Measurements from ENCODE around the gene KLHL17. TPM values are rescaled to one million over a fixed set of nuclear protein-coding genes. Genes with fewer than 3 reads are reported as not detected.
A peak's percentile ranks its signal among the peaks of the same experiment; 100 is the strongest.

KLHL17 gene
- polyA plus RNA-seq, 1 donor (not counting 4 experiments of a cell fraction or from before 2014, with no cell fraction given): 6.5 TPM

DNA sequence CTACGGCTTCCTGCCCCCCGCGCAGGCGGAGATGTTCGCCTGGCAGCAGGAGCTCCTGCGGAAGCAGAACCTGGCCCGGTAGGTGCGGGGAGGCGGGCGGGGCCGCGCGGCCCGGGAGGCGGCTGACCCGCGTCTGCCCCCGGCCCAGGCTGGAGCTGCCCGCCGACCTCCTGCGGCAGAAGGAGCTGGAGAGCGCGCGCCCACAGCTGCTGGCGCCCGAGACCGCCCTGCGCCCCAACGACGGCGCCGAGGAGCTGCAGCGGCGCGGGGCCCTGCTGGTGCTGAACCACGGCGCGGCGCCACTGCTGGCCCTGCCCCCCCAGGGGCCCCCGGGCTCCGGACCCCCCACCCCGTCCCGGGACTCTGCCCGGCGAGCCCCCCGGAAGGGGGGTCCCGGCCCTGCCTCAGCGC is 18.0 kb upstream of the KLHL17 start:
- DNase-seq (ENCODE audit: low read depth, low spot score): no peak
- Histone ChIP-seq H2AFZ (ENCODE audit: control insufficient read depth, low read length) (no peak overlapping the region), H3K79me2 (ENCODE audit: control insufficient read depth, insufficient read depth, low read length) (no peaks in the 10 kb centered on the region), H3K36me3 (ENCODE audit: control insufficient read depth in 2 of 2, extremely low read depth in 1 of 2, insufficient read depth in 2 of 2, low read length in 2 of 2) (peaks cover 6 to 14% of the 10 kb centered on the region in 2 experiments), H3K4me2 (ENCODE audit: control insufficient read depth, extremely low read depth, insufficient read depth, low read depth, low read length) (no peak overlapping the region), H3K27ac (ENCODE audit: control insufficient read depth, insufficient read depth, low read length) (no peak overlapping the region), H3K9me3 (ENCODE audit: control insufficient read depth, low read depth, low read length) (no peaks in the 10 kb centered on the region), H3K27me3 (ENCODE audit: control insufficient read depth, extremely low read depth, insufficient read depth, low read length) (peaks cover 53% of the 10 kb centered on the region), H4K20me1 (ENCODE audit: control insufficient read depth, extremely low read depth, insufficient read depth, low read length) (no peaks in the 10 kb centered on the region), H3K9ac (ENCODE audit: control insufficient read depth, extremely low read depth, insufficient read depth, low read length) (no peak overlapping the region), H3K9me1 (ENCODE audit: control insufficient read depth, extremely low read depth, insufficient read depth, low read length) (no peaks in the 10 kb centered on the region), H3K4me3 (ENCODE audit: control insufficient read depth in 2 of 3, extremely low read depth in 1 of 3, insufficient read depth in 2 of 3, low read depth in 1 of 3, low read length in 3 of 3) (no peak overlapping the region), H3K4me1 (ENCODE audit: control insufficient read depth, extremely low read depth, insufficient read depth, low read length) (peaks cover 11% of the 10 kb centered on the region)
- no peak for FAIRE-seq
- dilution Hi-C loops (cut with MboI; ENCODE audit: extremely low pct_ligation_motif_present, low sequenced_read_pairs): no loop called here
- TF ChIP-seq EZH2 (IDR thresholded peaks at IDR 0.05; ENCODE audit: low read length): peak; percentile 85
- TF ChIP-seq, protein P1, sequence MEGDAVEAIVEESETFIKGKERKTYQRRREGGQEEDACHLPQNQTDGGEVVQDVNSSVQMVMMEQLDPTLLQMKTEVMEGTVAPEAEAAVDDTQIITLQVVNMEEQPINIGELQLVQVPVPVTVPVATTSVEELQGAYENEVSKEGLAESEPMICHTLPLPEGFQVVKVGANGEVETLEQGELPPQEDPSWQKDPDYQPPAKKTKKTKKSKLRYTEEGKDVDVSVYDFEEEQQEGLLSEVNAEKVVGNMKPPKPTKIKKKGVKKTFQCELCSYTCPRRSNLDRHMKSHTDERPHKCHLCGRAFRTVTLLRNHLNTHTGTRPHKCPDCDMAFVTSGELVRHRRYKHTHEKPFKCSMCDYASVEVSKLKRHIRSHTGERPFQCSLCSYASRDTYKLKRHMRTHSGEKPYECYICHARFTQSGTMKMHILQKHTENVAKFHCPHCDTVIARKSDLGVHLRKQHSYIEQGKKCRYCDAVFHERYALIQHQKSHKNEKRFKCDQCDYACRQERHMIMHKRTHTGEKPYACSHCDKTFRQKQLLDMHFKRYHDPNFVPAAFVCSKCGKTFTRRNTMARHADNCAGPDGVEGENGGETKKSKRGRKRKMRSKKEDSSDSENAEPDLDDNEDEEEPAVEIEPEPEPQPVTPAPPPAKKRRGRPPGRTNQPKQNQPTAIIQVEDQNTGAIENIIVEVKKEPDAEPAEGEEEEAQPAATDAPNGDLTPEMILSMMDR (optimal IDR thresholded peaks at IDR 0.05 in 1 of 3, IDR thresholded peaks at IDR 0.05 in 1 of 3, conservative IDR thresholded peaks at IDR 0.05 in 1 of 3; ENCODE audit: extremely low read depth in 1 of 3, insufficient read depth in 2 of 3, low read length in 3 of 3): no peak

DNA sequence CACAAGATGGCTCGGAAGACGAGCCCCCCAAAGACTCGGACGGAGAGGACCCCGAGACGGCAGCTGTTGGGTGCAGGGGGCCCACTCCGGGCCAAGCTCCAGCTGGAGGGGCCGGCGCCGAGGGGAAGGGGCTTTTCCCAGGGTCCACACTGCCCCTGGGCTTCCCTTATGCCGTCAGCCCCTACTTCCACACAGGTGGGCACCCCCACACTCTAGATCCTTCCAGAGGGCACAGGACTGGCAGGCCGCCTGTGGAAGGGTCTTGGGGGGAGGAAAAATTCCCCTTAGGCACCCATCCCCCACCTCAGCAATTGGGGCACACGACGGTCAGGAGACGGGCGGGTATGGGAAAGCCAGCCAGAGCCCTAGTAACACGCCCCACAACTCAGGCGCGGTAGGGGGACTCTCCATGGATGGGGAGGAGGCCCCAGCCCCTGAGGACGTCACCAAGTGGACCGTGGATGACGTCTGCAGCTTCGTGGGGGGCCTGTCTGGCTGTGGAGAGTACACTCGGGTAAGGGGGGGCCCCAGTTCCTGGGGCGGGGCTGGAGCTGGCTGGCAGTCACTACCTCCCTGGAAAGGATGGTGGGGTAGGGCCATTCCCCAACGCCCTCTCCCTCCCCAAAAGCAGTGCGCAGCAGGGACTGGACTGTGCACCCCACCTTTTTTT is 17.4 kb upstream of the KLHL17 start:
- Histone ChIP-seq H3K27ac (ENCODE audit: control insufficient read depth, insufficient read depth, low read length) (no peak overlapping the region), H4K20me1 (ENCODE audit: control insufficient read depth, extremely low read depth, insufficient read depth, low read length) (no peaks in the 10 kb centered on the region), H3K9me3 (ENCODE audit: control insufficient read depth, low read depth, low read length) (no peaks in the 10 kb centered on the region), H3K79me2 (ENCODE audit: control insufficient read depth, insufficient read depth, low read length) (no peaks in the 10 kb centered on the region), H3K9me1 (ENCODE audit: control insufficient read depth, extremely low read depth, insufficient read depth, low read length) (no peaks in the 10 kb centered on the region), H3K4me3 (ENCODE audit: control insufficient read depth in 2 of 3, extremely low read depth in 1 of 3, insufficient read depth in 2 of 3, low read depth in 1 of 3, low read length in 3 of 3) (no peak overlapping the region), H3K27me3 (ENCODE audit: control insufficient read depth, extremely low read depth, insufficient read depth, low read length) (peaks cover 53% of the 10 kb centered on the region), H3K9ac (ENCODE audit: control insufficient read depth, extremely low read depth, insufficient read depth, low read length) (no peak overlapping the region), H3K4me1 (ENCODE audit: control insufficient read depth, extremely low read depth, insufficient read depth, low read length) (peaks cover 11% of the 10 kb centered on the region), H3K4me2 (ENCODE audit: control insufficient read depth, extremely low read depth, insufficient read depth, low read depth, low read length) (no peak overlapping the region), H2AFZ (ENCODE audit: control insufficient read depth, low read length) (no peak overlapping the region), H3K36me3 (ENCODE audit: control insufficient read depth in 2 of 2, extremely low read depth in 1 of 2, insufficient read depth in 2 of 2, low read length in 2 of 2) (peaks cover 12 to 19% of the 10 kb centered on the region in 2 experiments)
- FAIRE-seq (no peak), DNase-seq (ENCODE audit: low read depth, low spot score) (no peak)
- TF ChIP-seq, protein P1 (optimal IDR thresholded peaks at IDR 0.05 in 1 of 3, IDR thresholded peaks at IDR 0.05 in 1 of 3, conservative IDR thresholded peaks at IDR 0.05 in 1 of 3; ENCODE audit: extremely low read depth in 1 of 3, insufficient read depth in 2 of 3, low read length in 3 of 3): no peak
- peak; percentile 84 for TF ChIP-seq EZH2 (IDR thresholded peaks at IDR 0.05; ENCODE audit: low read length)
- dilution Hi-C loops (cut with MboI; ENCODE audit: extremely low pct_ligation_motif_present, low sequenced_read_pairs): no loop called here
